HEK293 (cell line): ENCODE results near the gene NOP10.
"Not testable (repeated sequence)": the region's sequence is repeated elsewhere in the genome, so short reads cannot be mapped to it uniquely, and the experiment has no call there.

ENCODE experiments used
- CTCF ChIA-PET: fragments of 350-600 bp; formaldehyde crosslinking; extraction: SDS; loops from one replicate; lab custom pipeline; 2021; ENCODE audit warnings: antibody characterized with exemption; lab: Yijun Ruan, JAX
- POLR2A ChIA-PET: fragments of 300-600 bp; formaldehyde crosslinking; extraction: SDS; loops from one replicate; lab custom pipeline; 2020; ENCODE audit warnings: antibody characterized with exemption, inconsistent platforms; lab: Yijun Ruan, JAX
- H3K27ac ChIP-seq: fragments of 200-500 bp; sonication (Bioruptor generic); 2 replicates; pipeline ENCODE4 v1.5.1; 2014; ENCODE audit warnings: low read depth, low read length, control low read depth, inconsistent platforms; ENCODE audit errors: extremely low read depth
- H3K36me3 ChIP-seq, 2 experiments: fragments of 200-500 bp in 1 of 2; sonication (Bioruptor generic) in 1 of 2; 1 replicate in 1 of 2; 2 replicates in 1 of 2; pipeline ENCODE4 v1.5.1; 2014 to 2017; ENCODE audit warnings: inconsistent platforms in 2 of 2, low read length in 2 of 2; ENCODE audit not compliant: control insufficient read depth in 2 of 2, insufficient read depth in 1 of 2
- H3K4me1 ChIP-seq: fragments of 200-500 bp; sonication (Bioruptor generic); 2 replicates; pipeline ENCODE4 v1.5.1; 2014; ENCODE audit warnings: mild to moderate bottlenecking, low read length, inconsistent platforms; ENCODE audit not compliant: control insufficient read depth, insufficient read depth
- H3K4me3 ChIP-seq: 2 replicates; pipeline ENCODE4 v1.5.1; 2011; ENCODE audit warnings: low read depth, mild to moderate bottlenecking, control low read depth, low read length, moderate library complexity
- H3K9me3 ChIP-seq: fragments of 200-500 bp; sonication (Bioruptor generic); 2 replicates; pipeline ENCODE4 v1.5.1; 2014; ENCODE audit warnings: low read depth, low read length, inconsistent platforms; ENCODE audit not compliant: control insufficient read depth, insufficient read depth
- SCRT1 ChIP-seq: fragments of 450-650 bp; formaldehyde crosslinking; IDR thresholded peaks from 2 replicates; pipeline ENCODE4 v1.5.1; 2016; ENCODE audit warnings: missing biosample characterization, missing genetic modification characterization, borderline replicate concordance
- ZBTB8A ChIP-seq: fragments of 450-650 bp; formaldehyde crosslinking; IDR thresholded peaks from 2 replicates; pipeline ENCODE4 v1.5.1; 2016; ENCODE audit warnings: missing biosample characterization, missing genetic modification characterization
- ZFHX2 ChIP-seq: fragments of 450-650 bp; formaldehyde crosslinking; conservative IDR thresholded peaks from 2 replicates; pipeline ENCODE4 v1.5.1; 2016; ENCODE audit warnings: missing biosample characterization, missing genetic modification characterization
- ZFP3 ChIP-seq: fragments of 450-650 bp; formaldehyde crosslinking; IDR thresholded peaks from 2 replicates; pipeline ENCODE4 v1.5.1; 2016; ENCODE audit warnings: low read depth, missing biosample characterization, missing genetic modification characterization
- ZNF2 ChIP-seq: fragments of 450-650 bp; formaldehyde crosslinking; IDR thresholded peaks from 2 replicates; pipeline ENCODE4 v1.5.1; 2016; ENCODE audit warnings: missing biosample characterization, missing genetic modification characterization
- ZNF211 ChIP-seq: fragments of 450-650 bp; formaldehyde crosslinking; IDR thresholded peaks from 2 replicates; pipeline ENCODE4 v1.5.1; 2016; ENCODE audit warnings: low read depth, missing biosample characterization, missing genetic modification characterization
- ZNF404 ChIP-seq: fragments of 450-650 bp; formaldehyde crosslinking; IDR thresholded peaks from 2 replicates; pipeline ENCODE4 v1.5.1; 2017; ENCODE audit warnings: missing biosample characterization, missing genetic modification characterization
- ZSCAN16 ChIP-seq: fragments of 450-650 bp; formaldehyde crosslinking; IDR thresholded peaks from 2 replicates; pipeline ENCODE4 v1.5.1; 2016; ENCODE audit warnings: missing biosample characterization, missing genetic modification characterization
- ZSCAN30 ChIP-seq: fragments of 450-650 bp; IDR thresholded peaks from 2 replicates; pipeline ENCODE4 v1.5.1; 2018; ENCODE audit warnings: missing biosample characterization, mild to moderate bottlenecking, missing genetic modification characterization, moderate library complexity
- TF ChIP-seq, protein P1 (sequence below): fragments of 450-650 bp; formaldehyde crosslinking; IDR thresholded peaks from 2 replicates; pipeline ENCODE4 v1.5.1; 2016; ENCODE audit warnings: missing biosample characterization, missing genetic modification characterization
- TF ChIP-seq, protein P2 (sequence below): fragments of 450-650 bp; IDR thresholded peaks from 2 replicates; pipeline ENCODE4 v1.5.1; 2018; ENCODE audit warnings: missing biosample characterization, mild to moderate bottlenecking, missing genetic modification characterization
- TF ChIP-seq, protein P3 (sequence below): fragments of 450-650 bp; formaldehyde crosslinking; IDR thresholded peaks from 2 replicates; pipeline ENCODE4 v1.5.1; 2016; ENCODE audit warnings: missing biosample characterization, missing genetic modification characterization, low read depth
- TF ChIP-seq, protein P4 (sequence below): fragments of 450-650 bp; formaldehyde crosslinking; IDR thresholded peaks from 2 replicates; pipeline ENCODE4 v1.5.1; 2016; ENCODE audit warnings: missing biosample characterization, missing genetic modification characterization
- TF ChIP-seq, protein P5 (sequence below): fragments of 450-650 bp; formaldehyde crosslinking; IDR thresholded peaks from 2 replicates; pipeline ENCODE4 v1.5.1; 2016; ENCODE audit warnings: missing biosample characterization, missing genetic modification characterization
- TF ChIP-seq, protein P6 (sequence below): fragments of 450-650 bp; formaldehyde crosslinking; IDR thresholded peaks from 2 replicates; pipeline ENCODE4 v1.5.1; 2017; ENCODE audit warnings: missing biosample characterization, missing genetic modification characterization

NOP10 gene

DNA sequence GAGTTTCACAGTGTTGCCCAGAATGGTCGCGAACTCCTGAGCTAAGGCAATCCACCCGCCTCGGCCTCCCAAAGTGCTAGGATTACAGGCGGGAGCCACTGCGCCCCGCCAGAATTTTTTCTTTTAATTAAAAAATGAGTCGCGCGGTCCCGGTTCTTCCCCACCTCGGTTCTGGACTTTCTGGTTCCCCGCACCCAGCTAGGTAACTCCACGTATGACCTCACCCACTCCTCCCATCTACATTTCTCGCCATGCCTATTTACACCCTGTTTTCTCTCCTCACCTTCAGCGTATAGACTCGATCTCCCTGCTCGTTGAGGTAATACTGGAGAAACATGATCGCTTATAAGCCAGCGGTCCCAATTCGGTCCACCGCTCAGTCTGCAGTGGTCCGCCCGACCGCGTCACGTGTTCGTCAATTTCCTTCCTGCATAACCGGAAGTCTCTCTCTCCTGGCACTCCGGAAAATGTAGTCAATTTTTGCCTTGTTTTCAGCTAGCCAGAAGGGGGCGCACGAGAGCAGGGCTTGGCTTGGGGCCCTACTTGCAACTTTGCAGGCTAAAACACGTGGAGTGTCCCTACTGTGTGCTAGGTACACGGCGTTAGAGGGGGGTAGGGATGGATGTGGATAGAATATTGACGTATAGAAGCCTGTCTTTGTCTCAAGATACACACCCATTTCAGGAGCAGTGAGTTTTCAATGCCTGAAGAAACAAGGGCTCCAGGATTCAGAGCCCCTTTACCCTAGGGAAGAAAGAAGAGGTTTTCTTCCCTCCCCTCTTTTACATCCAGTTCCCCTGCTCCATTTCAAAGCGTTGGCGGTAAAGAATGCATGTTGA is at the start of gene NOP10, which contains the start of gene NUTM1 (continued):
- TF ChIP-seq ZBTB8A (tag by site-specific recombination) (peak; percentile 72; the same call in 1 of the 2 replicates), ZSCAN30 (tag by site-specific recombination) (peak; percentile 97), ZSCAN16 (tag by site-specific recombination) (peak; percentile 67), ZNF404 (no peak), ZNF211 (no peak), ZFP3 (tag by site-specific recombination) (no peak), SCRT1 (tag by site-specific recombination) (no peak), ZNF2 (tag by site-specific recombination) (peak; percentile 29; the same call in 1 of the 2 replicates), ZFHX2 (tag by site-specific recombination) (no peak)
- TF ChIP-seq, protein P1, sequence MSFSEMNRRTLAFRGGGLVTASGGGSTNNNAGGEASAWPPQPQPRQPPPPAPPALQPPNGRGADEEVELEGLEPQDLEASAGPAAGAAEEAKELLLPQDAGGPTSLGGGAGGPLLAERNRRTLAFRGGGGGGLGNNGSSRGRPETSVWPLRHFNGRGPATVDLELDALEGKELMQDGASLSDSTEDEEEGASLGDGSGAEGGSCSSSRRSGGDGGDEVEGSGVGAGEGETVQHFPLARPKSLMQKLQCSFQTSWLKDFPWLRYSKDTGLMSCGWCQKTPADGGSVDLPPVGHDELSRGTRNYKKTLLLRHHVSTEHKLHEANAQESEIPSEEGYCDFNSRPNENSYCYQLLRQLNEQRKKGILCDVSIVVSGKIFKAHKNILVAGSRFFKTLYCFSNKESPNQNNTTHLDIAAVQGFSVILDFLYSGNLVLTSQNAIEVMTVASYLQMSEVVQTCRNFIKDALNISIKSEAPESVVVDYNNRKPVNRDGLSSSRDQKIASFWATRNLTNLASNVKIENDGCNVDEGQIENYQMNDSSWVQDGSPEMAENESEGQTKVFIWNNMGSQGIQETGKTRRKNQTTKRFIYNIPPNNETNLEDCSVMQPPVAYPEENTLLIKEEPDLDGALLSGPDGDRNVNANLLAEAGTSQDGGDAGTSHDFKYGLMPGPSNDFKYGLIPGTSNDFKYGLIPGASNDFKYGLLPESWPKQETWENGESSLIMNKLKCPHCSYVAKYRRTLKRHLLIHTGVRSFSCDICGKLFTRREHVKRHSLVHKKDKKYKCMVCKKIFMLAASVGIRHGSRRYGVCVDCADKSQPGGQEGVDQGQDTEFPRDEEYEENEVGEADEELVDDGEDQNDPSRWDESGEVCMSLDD (tag by site-specific recombination), result no peak
- TF ChIP-seq, protein P2, sequence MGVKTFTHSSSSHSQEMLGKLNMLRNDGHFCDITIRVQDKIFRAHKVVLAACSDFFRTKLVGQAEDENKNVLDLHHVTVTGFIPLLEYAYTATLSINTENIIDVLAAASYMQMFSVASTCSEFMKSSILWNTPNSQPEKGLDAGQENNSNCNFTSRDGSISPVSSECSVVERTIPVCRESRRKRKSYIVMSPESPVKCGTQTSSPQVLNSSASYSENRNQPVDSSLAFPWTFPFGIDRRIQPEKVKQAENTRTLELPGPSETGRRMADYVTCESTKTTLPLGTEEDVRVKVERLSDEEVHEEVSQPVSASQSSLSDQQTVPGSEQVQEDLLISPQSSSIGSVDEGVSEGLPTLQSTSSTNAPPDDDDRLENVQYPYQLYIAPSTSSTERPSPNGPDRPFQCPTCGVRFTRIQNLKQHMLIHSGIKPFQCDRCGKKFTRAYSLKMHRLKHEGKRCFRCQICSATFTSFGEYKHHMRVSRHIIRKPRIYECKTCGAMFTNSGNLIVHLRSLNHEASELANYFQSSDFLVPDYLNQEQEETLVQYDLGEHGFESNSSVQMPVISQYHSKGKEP (tag by site-specific recombination), result peak; percentile 76
- TF ChIP-seq, protein P3, sequence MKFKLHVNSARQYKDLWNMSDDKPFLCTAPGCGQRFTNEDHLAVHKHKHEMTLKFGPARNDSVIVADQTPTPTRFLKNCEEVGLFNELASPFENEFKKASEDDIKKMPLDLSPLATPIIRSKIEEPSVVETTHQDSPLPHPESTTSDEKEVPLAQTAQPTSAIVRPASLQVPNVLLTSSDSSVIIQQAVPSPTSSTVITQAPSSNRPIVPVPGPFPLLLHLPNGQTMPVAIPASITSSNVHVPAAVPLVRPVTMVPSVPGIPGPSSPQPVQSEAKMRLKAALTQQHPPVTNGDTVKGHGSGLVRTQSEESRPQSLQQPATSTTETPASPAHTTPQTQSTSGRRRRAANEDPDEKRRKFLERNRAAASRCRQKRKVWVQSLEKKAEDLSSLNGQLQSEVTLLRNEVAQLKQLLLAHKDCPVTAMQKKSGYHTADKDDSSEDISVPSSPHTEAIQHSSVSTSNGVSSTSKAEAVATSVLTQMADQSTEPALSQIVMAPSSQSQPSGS (tag by site-specific recombination), result peak; percentile 60
- TF ChIP-seq, protein P4, sequence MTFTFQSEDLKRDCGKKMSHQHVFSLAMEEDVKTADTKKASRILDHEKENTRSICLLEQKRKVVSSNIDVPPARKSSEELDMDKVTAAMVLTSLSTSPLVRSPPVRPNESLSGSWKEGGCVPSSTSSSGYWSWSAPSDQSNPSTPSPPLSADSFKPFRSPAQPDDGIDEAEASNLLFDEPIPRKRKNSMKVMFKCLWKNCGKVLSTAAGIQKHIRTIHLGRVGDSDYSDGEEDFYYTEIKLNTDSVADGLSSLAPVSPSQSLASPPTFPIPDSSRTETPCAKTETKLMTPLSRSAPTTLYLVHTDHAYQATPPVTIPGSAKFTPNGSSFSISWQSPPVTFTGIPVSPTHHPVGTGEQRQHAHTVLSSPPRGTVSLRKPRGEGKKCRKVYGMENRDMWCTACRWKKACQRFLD (tag by site-specific recombination), result no peak
- TF ChIP-seq, protein P5, sequence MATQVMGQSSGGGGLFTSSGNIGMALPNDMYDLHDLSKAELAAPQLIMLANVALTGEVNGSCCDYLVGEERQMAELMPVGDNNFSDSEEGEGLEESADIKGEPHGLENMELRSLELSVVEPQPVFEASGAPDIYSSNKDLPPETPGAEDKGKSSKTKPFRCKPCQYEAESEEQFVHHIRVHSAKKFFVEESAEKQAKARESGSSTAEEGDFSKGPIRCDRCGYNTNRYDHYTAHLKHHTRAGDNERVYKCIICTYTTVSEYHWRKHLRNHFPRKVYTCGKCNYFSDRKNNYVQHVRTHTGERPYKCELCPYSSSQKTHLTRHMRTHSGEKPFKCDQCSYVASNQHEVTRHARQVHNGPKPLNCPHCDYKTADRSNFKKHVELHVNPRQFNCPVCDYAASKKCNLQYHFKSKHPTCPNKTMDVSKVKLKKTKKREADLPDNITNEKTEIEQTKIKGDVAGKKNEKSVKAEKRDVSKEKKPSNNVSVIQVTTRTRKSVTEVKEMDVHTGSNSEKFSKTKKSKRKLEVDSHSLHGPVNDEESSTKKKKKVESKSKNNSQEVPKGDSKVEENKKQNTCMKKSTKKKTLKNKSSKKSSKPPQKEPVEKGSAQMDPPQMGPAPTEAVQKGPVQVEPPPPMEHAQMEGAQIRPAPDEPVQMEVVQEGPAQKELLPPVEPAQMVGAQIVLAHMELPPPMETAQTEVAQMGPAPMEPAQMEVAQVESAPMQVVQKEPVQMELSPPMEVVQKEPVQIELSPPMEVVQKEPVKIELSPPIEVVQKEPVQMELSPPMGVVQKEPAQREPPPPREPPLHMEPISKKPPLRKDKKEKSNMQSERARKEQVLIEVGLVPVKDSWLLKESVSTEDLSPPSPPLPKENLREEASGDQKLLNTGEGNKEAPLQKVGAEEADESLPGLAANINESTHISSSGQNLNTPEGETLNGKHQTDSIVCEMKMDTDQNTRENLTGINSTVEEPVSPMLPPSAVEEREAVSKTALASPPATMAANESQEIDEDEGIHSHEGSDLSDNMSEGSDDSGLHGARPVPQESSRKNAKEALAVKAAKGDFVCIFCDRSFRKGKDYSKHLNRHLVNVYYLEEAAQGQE (tag by site-specific recombination), result 0 out of 2 replicates have a peak, but pooled peaks have one; percentile 27
- TF ChIP-seq, protein P6, sequence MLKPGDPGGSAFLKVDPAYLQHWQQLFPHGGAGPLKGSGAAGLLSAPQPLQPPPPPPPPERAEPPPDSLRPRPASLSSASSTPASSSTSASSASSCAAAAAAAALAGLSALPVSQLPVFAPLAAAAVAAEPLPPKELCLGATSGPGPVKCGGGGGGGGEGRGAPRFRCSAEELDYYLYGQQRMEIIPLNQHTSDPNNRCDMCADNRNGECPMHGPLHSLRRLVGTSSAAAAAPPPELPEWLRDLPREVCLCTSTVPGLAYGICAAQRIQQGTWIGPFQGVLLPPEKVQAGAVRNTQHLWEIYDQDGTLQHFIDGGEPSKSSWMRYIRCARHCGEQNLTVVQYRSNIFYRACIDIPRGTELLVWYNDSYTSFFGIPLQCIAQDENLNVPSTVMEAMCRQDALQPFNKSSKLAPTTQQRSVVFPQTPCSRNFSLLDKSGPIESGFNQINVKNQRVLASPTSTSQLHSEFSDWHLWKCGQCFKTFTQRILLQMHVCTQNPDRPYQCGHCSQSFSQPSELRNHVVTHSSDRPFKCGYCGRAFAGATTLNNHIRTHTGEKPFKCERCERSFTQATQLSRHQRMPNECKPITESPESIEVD (tag by site-specific recombination), result no peak

DNA sequence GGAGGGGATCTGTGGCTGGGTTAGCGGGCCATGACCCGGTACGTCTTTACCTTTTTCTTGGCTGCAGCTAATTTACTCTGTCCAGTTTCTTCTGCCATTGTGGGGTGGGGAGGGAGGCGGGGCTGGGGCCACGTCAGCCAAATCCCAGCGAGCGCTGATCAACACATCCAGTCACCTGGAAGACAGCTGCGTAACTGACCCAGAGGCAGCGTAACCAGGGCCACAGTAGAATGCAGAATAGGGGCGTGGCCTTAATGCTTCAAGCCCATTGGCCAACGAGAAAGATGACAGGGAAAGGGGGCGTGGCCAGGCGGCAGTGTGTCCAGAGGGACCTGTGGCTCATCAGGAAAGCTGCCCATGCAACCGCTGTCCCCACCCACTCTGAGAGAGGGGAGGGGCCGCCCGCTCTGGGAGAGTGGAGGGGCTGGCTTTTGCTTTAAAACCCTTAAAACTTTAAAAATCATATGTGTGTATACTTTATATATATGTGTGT is 46.7 kb upstream of the NOP10 start:
- H3K36me3 ChIP-seq, H3K4me3 ChIP-seq, POLR2A ChIA-PET, H3K27ac ChIP-seq, CTCF ChIA-PET, H3K4me1 ChIP-seq, H3K9me3 ChIP-seq: not testable (repeated sequence)

DNA sequence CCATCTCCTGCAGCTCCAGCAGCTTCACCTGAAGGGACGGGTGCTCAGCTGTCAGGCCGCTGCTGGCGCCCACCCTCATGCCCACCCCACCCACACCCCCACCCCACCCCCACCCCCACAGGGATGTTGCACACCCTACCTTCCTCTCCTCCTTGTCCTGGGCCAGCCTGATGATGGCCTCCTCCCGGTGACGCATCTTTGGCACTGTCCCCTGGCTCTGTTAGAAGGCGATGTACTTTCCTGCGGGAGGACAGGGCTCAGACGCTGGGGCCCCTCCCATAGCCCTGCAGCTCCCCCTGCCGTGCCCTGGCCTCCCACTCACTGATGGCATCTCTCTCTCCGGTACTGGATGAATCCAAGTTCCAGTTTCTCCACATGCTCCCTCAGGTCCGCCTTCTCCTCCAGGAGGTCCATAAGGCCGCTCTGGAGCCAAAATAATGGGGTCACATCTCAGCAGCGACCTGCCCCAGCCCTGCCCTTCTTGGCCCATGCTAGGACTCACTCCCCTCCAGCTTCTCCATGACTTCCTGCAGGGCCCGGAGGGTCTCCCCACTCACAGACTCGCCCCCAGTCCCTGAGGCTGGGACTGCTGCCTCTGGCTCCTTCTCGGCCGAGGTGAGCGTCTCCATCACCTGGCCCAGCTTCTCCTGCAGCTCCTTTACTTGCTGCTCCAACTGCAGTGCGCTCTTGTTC is 39.0 kb upstream of the NOP10 start:
- CTCF ChIA-PET, H3K4me1 ChIP-seq, H3K4me3 ChIP-seq, POLR2A ChIA-PET, H3K9me3 ChIP-seq, H3K36me3 ChIP-seq, H3K27ac ChIP-seq: not testable (repeated sequence)
